Smooth muscle cell (in vitro differentiated cells): ENCODE data around the gene KNTC1. TPM values are rescaled to one million over a fixed set of nuclear protein-coding genes. Genes with fewer than 3 reads are reported as not detected.
"Not testable (repeated sequence)": the region's sequence is repeated elsewhere in the genome, so short reads cannot be mapped to it uniquely, and the experiment has no call there.

Source experiments
- DNase-seq: peaks from one replicate; lab custom pipeline; 2025; ENCODE audit not compliant: unreplicated experiment; lab: John Stamatoyannopoulos, UW
- H2AFZ ChIP-seq: fragments of 200-600 bp; sonication (generic); 2 replicates; pipeline ENCODE4 v1.6.0; 2016; ENCODE audit warnings: antibody characterized with exemption, low read depth, mild to moderate bottlenecking
- H3F3A ChIP-seq: fragments of 200-600 bp; sonication (generic); 2 replicates; pipeline ENCODE4 v1.6.0; 2017; ENCODE audit warnings: antibody characterized with exemption, low read depth
- H3K27ac ChIP-seq: fragments of 200-600 bp; sonication (generic); 2 replicates; pipeline ENCODE4 v1.5.1; 2016; ENCODE audit warnings: low read depth, mild to moderate bottlenecking
- H3K27me3 ChIP-seq: fragments of 200-600 bp; sonication (generic); 2 replicates; pipeline ENCODE4 v1.6.1; 2016; ENCODE audit warnings: low read depth, mild to moderate bottlenecking
- H3K36me3 ChIP-seq: fragments of 200-600 bp; sonication (generic); 2 replicates; pipeline ENCODE4 v1.5.1; 2016; ENCODE audit warnings: low read depth
- H3K4me1 ChIP-seq: fragments of 200-600 bp; sonication (generic); 2 replicates; pipeline ENCODE4 v1.5.1; 2016; ENCODE audit warnings: low read depth
- H3K4me2 ChIP-seq: fragments of 200-600 bp; sonication (generic); 2 replicates; pipeline ENCODE4 v1.6.0; 2016; ENCODE audit warnings: mild to moderate bottlenecking
- H3K4me3 ChIP-seq: fragments of 200-600 bp; sonication (generic); 2 replicates; pipeline ENCODE4 v1.5.1; 2016; ENCODE audit warnings: mild to moderate bottlenecking
- H3K79me2 ChIP-seq: fragments of 200-600 bp; sonication (generic); 2 replicates; pipeline ENCODE4 v1.6.0; 2016; ENCODE audit warnings: low read depth, mild to moderate bottlenecking
- H3K9ac ChIP-seq: fragments of 200-600 bp; sonication (generic); 2 replicates; pipeline ENCODE4 v1.6.0; 2016; ENCODE audit warnings: low read depth
- H3K9me3 ChIP-seq: fragments of 200-600 bp; sonication (generic); replicated peaks from 2 replicates; pipeline ENCODE4 v1.5.1; 2016; ENCODE audit warnings: low read depth
- H4K20me1 ChIP-seq: fragments of 200-600 bp; sonication (generic); 2 replicates; pipeline ENCODE4 v1.6.0; 2016; ENCODE audit warnings: low read depth
- WGBS: methylation state at CpG from one replicate; pipeline ENCODE4 v1.1.7; 2016; ENCODE audit warnings: low lambda C conversion rate; 5-methylcytosine and 5-hydroxymethylcytosine counted together
- polyA plus RNA-seq: library from polyadenylated mRNA; unstranded; fragments of >200 nt; fragmentation: Nextera tagmentation; extraction: Ambion mirVana; gene quantifications from 2 replicates; pipeline ENCODE4 v1.2.1, GENCODE V29; 2016
- total RNA-seq: library from RNA; depleted of rRNA; stranded (reverse); fragments of >200 nt; gene quantifications from 2 replicates; pipeline ENCODE4 v1.2.3, GENCODE V29; 2014
- TF ChIP-seq, protein P1 (sequence below): fragments of 200-600 bp; sonication (generic); IDR thresholded peaks from 2 replicates; pipeline ENCODE4 v1.5.1; 2017; ENCODE audit warnings: borderline replicate concordance, mild to moderate bottlenecking, antibody characterized with exemption; ENCODE audit not compliant: insufficient read depth, poor library complexity, severe bottlenecking

Gene KNTC1
- total and polyA plus RNA-seq, 2 experiments from 2014 or later = 9.1 to 22.7 TPM

GRCh38 chr12:122483969-122484368, 43.1 kb upstream of the KNTC1 start:
- Histone ChIP-seq H3K79me2 (peaks cover 10% of the 10 kb centered on the region), H3K27me3 (no peaks in the 10 kb centered on the region), H3K9me3 (no peaks in the 10 kb centered on the region), H3K9ac (no peak overlapping the region), H3K4me2 (no peak overlapping the region), H3F3A (no peaks in the 10 kb centered on the region), H4K20me1 (no peaks in the 10 kb centered on the region), H2AFZ (no peak overlapping the region), H3K4me1 (no peaks in the 10 kb centered on the region), H3K4me3 (no peak overlapping the region), H3K36me3 (peaks cover 40% of the 10 kb centered on the region), H3K27ac (no peak overlapping the region)
- DNase-seq = no peak
- TF ChIP-seq, protein P1, sequence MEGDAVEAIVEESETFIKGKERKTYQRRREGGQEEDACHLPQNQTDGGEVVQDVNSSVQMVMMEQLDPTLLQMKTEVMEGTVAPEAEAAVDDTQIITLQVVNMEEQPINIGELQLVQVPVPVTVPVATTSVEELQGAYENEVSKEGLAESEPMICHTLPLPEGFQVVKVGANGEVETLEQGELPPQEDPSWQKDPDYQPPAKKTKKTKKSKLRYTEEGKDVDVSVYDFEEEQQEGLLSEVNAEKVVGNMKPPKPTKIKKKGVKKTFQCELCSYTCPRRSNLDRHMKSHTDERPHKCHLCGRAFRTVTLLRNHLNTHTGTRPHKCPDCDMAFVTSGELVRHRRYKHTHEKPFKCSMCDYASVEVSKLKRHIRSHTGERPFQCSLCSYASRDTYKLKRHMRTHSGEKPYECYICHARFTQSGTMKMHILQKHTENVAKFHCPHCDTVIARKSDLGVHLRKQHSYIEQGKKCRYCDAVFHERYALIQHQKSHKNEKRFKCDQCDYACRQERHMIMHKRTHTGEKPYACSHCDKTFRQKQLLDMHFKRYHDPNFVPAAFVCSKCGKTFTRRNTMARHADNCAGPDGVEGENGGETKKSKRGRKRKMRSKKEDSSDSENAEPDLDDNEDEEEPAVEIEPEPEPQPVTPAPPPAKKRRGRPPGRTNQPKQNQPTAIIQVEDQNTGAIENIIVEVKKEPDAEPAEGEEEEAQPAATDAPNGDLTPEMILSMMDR = no peak
- WGBS = 98% methylated on average over 5 of the region's 5 CpGs

DNA sequence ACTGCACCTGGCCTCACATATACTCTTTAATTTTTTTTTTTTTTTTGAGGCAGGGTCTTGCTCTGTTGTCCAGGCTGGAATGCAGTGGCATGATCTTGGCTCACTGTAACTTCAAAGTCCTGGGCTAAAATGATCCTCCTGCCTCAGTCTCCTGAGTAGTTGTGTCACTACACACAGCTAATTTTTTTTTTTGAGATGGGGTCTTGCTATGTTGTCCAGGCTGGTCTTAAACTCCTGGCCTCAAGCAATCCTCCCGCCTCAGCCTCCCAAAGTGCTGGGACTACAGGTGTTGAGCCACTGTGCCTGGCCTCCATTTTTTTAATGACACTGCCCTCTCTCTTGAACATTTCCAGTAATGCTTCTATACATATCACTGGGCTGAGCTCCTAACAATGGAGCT, 42.7 kb upstream of the KNTC1 start:
- H3K27ac ChIP-seq, H3K4me1 ChIP-seq, DNase-seq, H3K79me2 ChIP-seq, H3K9me3 ChIP-seq, H3K4me3 ChIP-seq, H2AFZ ChIP-seq, H3K27me3 ChIP-seq, H3F3A ChIP-seq, H3K4me2 ChIP-seq, H4K20me1 ChIP-seq, H3K9ac ChIP-seq: not testable (repeated sequence)
- WGBS = 94% methylated on average over 1 of the region's 1 CpG
- peaks cover 44% of the 10 kb centered on the region for H3K36me3 ChIP-seq

DNA sequence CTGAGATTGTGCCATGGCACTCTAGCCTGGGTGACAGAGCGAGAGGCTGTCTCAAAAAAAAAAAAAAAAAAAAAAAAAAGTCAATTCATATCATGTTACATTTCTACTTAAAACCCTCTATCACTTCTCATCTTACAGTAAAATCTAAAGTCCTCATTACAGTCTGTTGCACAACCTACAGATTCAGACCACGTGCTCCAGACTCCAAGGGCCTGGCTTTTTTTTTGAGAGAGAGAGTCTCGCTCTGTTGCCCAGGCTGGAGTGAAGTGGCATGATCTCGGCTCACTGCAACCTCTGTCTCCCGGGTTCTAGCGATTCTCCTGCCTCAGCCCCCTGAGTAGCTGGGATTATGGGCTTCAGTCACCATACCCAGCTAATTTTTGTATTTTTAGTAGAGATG, 40.7 kb upstream of the KNTC1 start:
- Histone ChIP-seq H3K79me2 (peaks cover 14% of the 10 kb centered on the region), H3K36me3 (peaks cover 43% of the 10 kb centered on the region)
- H3K4me1 ChIP-seq, H3K27ac ChIP-seq, H3F3A ChIP-seq, H4K20me1 ChIP-seq, H3K4me3 ChIP-seq, H3K4me2 ChIP-seq, DNase-seq, H2AFZ ChIP-seq, H3K9me3 ChIP-seq, H3K27me3 ChIP-seq, H3K9ac ChIP-seq: not testable (repeated sequence)
- 91% methylated on average over 6 of the region's 6 CpGs for WGBS

DNA sequence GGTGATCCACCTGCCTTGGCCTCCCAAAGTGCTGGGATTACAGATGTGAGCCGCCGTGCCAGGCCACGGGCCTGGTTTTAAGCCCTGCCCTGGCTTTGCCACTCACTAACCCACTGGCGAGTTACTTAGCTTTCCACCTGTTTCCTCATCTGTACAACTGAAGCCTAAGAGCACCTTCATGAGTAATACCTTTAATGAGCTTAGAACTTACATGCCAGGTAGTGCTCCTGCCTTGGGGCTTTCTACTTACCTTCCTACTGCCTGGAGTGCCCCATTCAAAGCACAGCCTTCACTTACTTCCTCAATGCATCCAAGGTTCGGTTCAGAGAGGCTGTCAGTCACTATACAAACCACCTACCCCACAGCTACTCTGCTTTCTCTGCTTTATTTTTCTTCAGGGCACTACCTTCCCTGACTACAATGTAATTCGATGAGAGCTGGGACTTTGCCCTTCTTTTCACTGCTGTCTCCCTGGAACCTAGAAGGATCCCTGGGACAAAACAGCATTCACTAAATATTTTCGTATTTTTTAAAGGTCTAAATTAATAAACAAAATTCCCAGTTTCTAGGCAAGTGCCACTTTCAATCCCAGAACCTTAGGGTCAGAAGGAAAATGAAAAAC, 40.1 kb upstream of the KNTC1 start:
- Histone ChIP-seq H3K27me3 (no peaks in the 10 kb centered on the region), H3K4me1 (no peaks in the 10 kb centered on the region), H3K79me2 (peaks cover 10% of the 10 kb centered on the region), H3K27ac (no peak overlapping the region), H3K4me2 (no peak overlapping the region), H3K9me3 (no peaks in the 10 kb centered on the region), H2AFZ (no peak overlapping the region), H3F3A (no peaks in the 10 kb centered on the region), H3K9ac (no peak overlapping the region), H3K4me3 (no peak overlapping the region), H3K36me3 (peaks cover 38% of the 10 kb centered on the region), H4K20me1 (no peaks in the 10 kb centered on the region)
- TF ChIP-seq, protein P1 = no peak
- 98% methylated on average over 7 of the region's 7 CpGs for WGBS
- no peak for DNase-seq

GRCh38 chr12:122487807-122488206, 39.2 kb upstream of the KNTC1 start:
- H3K9me3 ChIP-seq, H3F3A ChIP-seq, H3K4me3 ChIP-seq, H3K4me2 ChIP-seq, H2AFZ ChIP-seq, H3K4me1 ChIP-seq, H3K27me3 ChIP-seq, DNase-seq, H3K9ac ChIP-seq, H3K27ac ChIP-seq, H4K20me1 ChIP-seq, H3K79me2 ChIP-seq: not testable (repeated sequence)
- WGBS = 98% methylated on average over 3 of the region's 3 CpGs
- peaks cover 32% of the 10 kb centered on the region for H3K36me3 ChIP-seq
